Vagina (tissue), 2 donors: ENCODE data around the gene MMP28. TPM values are rescaled to one million over a fixed set of nuclear protein-coding genes. Genes with fewer than 3 reads are reported as not detected.
A peak's percentile ranks its signal among the peaks of the same experiment; 100 is the strongest.

ENCODE experiments used
- DNase-seq, 2 donors: peaks; one replicate each; pipeline ENCODE4 v3.0.0-alpha.2; 2017; ENCODE audit errors: extremely low spot score in 2 of 2
- H3K27ac ChIP-seq: fragments of 200-600 bp; sonication (generic); one replicate; pipeline ENCODE4 v1.5.1; 2019
- H3K27me3 ChIP-seq: fragments of 200-600 bp; sonication (generic); one replicate; pipeline ENCODE4 v1.5.1; 2019
- H3K36me3 ChIP-seq, 2 donors: fragments of 200-600 bp; sonication (generic); one replicate each; pipeline ENCODE4 v1.5.1; 2017 to 2019
- H3K4me1 ChIP-seq: fragments of 200-600 bp; sonication (generic); one replicate; pipeline ENCODE4 v1.5.1; 2019
- H3K4me3 ChIP-seq, 2 donors: fragments of 200-600 bp; sonication (generic); 1 replicate in 1 of 2; 2 replicates in 1 of 2; pipeline ENCODE4 v1.5.1; 2016 to 2019
- H3K9me3 ChIP-seq: fragments of 200-600 bp; sonication (generic); one replicate; pipeline ENCODE4 v1.5.1; 2019
- POLR2A ChIP-seq, 2 donors: fragments of 450-650 bp; IDR thresholded peaks; one replicate each; pipeline ENCODE4 v1.6.1; 2017; ENCODE audit warnings: antibody characterized with exemption in 2 of 2, mild to moderate bottlenecking in 2 of 2, moderate library complexity in 2 of 2
- POLR2AphosphoS5 ChIP-seq, 2 donors: sonication (generic); formaldehyde crosslinking; IDR thresholded peaks; one replicate each; pipeline ENCODE4 v1.9.0; 2017; ENCODE audit warnings: antibody characterized with exemption in 2 of 2, mild to moderate bottlenecking in 2 of 2, low read depth in 1 of 2; ENCODE audit not compliant: insufficient read depth in 1 of 2
- intact Hi-C: fragments of 100-400 bp; cut with DNase I; formaldehyde crosslinking; loops from one replicate; pipeline ENCODE4 v1.15.1; 2023
- total RNA-seq: library from RNA; depleted of rRNA; stranded (reverse); fragments of >200 nt; gene quantifications from one replicate; pipeline ENCODE4 v1.2.3, GENCODE V29; 2016
- TF ChIP-seq, protein P1 (sequence below), 3 experiments: fragments of 450-650 bp in 2 of 3; fragments of 200-600 bp in 1 of 3; sonication (generic) in 1 of 3; IDR thresholded peaks; one replicate each; pipeline ENCODE4 v1.5.1; 2017 to 2019; ENCODE audit warnings: antibody characterized with exemption in 3 of 3, mild to moderate bottlenecking in 2 of 3, moderate library complexity in 2 of 3

MMP28 gene
- total RNA-seq, 1 donor from 2014 or later, result 32.2 TPM

DNA sequence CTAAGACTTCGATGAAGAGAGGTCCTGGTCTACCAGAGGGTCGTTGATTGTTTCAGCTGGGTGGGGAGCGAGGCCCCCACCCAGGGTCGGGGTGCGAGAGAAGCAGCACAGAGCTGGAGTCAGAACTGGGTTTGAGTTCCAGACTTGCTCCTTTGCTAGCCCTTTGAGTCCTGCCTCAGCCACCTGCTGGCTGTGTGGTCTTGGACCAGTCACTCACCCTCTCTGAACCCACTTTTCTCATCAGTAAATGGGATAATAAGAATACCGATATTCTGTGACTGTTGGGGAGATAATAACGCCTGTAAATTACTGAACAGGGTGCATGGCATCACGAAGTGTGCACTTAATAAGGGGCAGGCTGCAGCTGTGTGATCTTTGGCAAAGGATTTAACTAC is 427 bp upstream of the MMP28 start:
- DNase-seq, result peak in 1 of 2 donors; percentile 61
- Histone ChIP-seq H3K27ac (no peak overlapping the region), H3K27me3 (no peaks in the 10 kb centered on the region), H3K36me3 (no peaks in the 10 kb centered on the region), H3K4me3 (peak overlapping the region; percentile 55 to 62), H3K4me1 (peaks cover 15% of the 10 kb centered on the region), H3K9me3 (no peaks in the 10 kb centered on the region)
- TF ChIP-seq POLR2A (IDR thresholded peaks at IDR 0.05), result no peak
- no peak for TF ChIP-seq POLR2AphosphoS5 (IDR thresholded peaks at IDR 0.05; ENCODE audit: insufficient read depth in 1 of 2, low read depth in 1 of 2)
- TF ChIP-seq, protein P1, sequence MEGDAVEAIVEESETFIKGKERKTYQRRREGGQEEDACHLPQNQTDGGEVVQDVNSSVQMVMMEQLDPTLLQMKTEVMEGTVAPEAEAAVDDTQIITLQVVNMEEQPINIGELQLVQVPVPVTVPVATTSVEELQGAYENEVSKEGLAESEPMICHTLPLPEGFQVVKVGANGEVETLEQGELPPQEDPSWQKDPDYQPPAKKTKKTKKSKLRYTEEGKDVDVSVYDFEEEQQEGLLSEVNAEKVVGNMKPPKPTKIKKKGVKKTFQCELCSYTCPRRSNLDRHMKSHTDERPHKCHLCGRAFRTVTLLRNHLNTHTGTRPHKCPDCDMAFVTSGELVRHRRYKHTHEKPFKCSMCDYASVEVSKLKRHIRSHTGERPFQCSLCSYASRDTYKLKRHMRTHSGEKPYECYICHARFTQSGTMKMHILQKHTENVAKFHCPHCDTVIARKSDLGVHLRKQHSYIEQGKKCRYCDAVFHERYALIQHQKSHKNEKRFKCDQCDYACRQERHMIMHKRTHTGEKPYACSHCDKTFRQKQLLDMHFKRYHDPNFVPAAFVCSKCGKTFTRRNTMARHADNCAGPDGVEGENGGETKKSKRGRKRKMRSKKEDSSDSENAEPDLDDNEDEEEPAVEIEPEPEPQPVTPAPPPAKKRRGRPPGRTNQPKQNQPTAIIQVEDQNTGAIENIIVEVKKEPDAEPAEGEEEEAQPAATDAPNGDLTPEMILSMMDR (IDR thresholded peaks at IDR 0.05), result no peak
- intact Hi-C loops, result no loop called here

DNA sequence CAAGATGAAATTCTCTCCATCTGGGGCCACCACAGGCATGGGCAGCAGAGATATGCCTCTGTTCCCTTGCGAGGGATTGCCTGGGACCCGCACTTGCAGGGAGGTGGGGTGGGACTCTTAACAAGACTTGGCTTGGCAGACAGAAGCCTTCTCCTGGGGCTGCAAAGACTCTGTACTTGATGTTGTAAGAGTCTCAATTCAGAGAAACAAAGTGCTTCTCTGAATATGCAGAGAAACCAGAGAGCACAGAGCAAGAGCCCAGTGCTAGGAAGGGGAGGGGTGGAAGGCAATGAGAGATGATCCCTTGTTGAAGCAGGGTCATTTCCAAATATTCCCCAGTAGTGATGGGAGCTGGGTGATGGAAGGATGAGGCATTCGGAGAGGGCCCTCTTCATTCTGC is 2.2 kb downstream of the MMP28 start:
- intact Hi-C loops, result no loop called here
- TF ChIP-seq, protein P1 (IDR thresholded peaks at IDR 0.05), result no peak
- TF ChIP-seq POLR2A (IDR thresholded peaks at IDR 0.05), result no peak
- no peak for TF ChIP-seq POLR2AphosphoS5 (IDR thresholded peaks at IDR 0.05; ENCODE audit: insufficient read depth in 1 of 2, low read depth in 1 of 2)
- Histone ChIP-seq H3K36me3 (no peaks in the 10 kb centered on the region), H3K9me3 (no peaks in the 10 kb centered on the region), H3K4me1 (peaks cover 15% of the 10 kb centered on the region), H3K27me3 (no peaks in the 10 kb centered on the region), H3K4me3 (no peak overlapping the region), H3K27ac (no peak overlapping the region)
- peak in 1 of 2 donors; percentile 37 for DNase-seq

DNA sequence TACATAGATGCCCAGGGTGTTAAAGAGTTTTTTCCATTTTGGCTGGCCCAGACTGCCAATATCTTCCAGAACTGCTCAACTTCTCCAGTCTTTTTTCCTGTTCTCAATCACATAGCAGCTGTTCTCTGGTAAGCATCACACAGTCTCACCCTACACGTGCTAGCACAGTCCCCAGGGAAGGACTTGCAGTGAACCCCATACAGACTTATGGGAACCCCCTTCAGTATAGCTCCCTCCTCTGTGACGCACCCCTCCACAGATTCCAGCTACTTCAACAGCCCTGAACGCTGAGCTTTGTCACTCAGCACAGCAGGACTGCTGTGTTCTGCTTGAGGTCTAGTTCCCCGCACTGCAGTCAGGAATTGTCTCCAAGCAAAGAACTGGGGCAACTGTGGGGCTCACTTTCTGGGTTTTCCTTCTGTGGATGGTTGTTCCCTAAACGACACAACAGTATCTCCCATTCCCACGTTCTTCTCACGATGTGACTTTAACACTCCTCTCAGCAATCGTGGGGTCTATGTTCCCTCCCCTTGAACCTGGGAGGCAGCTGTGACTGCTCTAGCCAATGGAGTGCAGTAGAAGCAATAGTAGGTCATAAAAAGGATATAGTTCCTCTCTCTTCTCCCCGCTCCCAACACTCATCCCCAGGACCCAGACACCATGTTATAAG is 3.6 kb downstream of the MMP28 start:
- no peaks in the 10 kb centered on the region for H3K9me3 ChIP-seq
- H3K27ac ChIP-seq, result no peak overlapping the region
- no peaks in the 10 kb centered on the region for H3K27me3 ChIP-seq
- TF ChIP-seq POLR2A (IDR thresholded peaks at IDR 0.05) (no peak), POLR2AphosphoS5 (IDR thresholded peaks at IDR 0.05; ENCODE audit: insufficient read depth in 1 of 2, low read depth in 1 of 2) (no peak)
- TF ChIP-seq, protein P1 (IDR thresholded peaks at IDR 0.05), result no peak
- H3K4me3 ChIP-seq, result no peak overlapping the region
- no peak for DNase-seq
- H3K36me3 ChIP-seq, result no peaks in the 10 kb centered on the region
- intact Hi-C loops, result no loop called here
- H3K4me1 ChIP-seq, result peaks cover 29% of the 10 kb centered on the region

DNA sequence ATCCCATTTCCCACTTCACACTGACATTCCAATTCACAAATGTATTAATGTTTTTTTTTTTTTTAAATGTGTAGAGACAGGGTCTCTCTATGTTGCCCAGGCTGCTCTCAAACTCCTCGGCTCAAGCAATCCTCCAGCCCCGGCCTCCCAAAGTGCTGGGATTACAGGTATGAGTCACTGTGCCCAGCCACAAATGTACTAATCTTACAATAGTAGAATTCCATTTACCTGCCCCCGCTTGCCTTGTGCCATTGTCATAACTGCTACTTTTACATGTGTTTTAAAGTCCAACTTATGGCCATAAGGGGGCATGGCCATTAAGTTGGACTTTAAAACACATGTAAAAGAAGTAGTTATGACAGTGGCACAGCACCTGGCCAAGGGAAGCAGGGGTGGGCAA is 4.6 kb downstream of the MMP28 start:
- no peaks in the 10 kb centered on the region for H3K36me3 ChIP-seq
- H3K4me1 ChIP-seq, result peaks cover 38% of the 10 kb centered on the region
- DNase-seq, result no peak
- H3K9me3 ChIP-seq, result no peaks in the 10 kb centered on the region
- intact Hi-C loops, result no loop called here
- H3K27me3 ChIP-seq, result no peaks in the 10 kb centered on the region
- no peak for TF ChIP-seq POLR2A (IDR thresholded peaks at IDR 0.05)
- TF ChIP-seq, protein P1 (IDR thresholded peaks at IDR 0.05), result no peak
- no peak for TF ChIP-seq POLR2AphosphoS5 (IDR thresholded peaks at IDR 0.05; ENCODE audit: insufficient read depth in 1 of 2, low read depth in 1 of 2)
- H3K4me3 ChIP-seq, result no peak overlapping the region
- H3K27ac ChIP-seq, result no peak overlapping the region
